DMS153 treated with DMSO at 0.1 percent for 48 hours (cell line): ENCODE results near the gene TMEM88.
A peak's percentile ranks its signal among the peaks of the same experiment; 100 is the strongest.

Experiments
- DNase-seq: peaks from one replicate; lab custom pipeline; 2025; ENCODE audit not compliant: unreplicated experiment; lab: John Stamatoyannopoulos, UW

Gene TMEM88

DNA sequence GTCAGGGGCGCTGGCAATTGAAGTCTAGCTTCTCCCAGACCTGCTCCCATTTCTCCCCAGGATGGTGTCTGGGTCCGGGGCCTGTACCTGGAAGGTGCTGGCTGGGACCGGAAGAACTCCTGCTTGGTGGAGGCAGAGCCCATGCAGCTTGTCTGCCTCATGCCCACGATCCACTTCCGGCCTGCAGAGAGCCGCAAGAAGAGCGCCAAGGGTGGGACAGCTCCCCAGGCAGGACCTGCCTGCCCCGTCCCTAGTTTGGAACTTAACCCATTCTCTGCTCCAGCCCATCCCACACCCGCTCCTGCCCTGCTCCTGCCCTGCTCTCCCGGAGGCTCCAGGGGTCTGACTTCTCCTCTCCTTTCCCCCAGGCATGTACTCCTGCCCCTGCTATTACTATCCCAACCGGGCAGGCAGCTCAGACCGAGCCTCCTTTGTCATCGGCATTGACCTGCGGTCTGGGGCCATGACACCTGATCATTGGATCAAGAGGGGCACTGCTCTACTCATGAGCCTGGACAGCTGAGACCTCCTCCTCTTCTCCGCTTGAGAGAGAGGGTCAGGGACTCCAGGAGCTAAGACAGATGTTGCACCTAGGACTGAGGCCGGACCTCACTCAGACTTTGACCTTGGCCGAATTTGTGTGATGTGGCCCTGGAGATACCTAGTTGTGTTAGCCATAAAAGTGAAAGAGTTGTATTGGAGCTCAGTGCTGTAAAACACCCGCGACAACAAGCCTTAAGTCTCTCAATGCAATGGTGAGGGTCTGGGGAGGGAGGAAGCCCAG lies 21.7 kb upstream of the TMEM88 start:
- no peak for DNase-seq

DNA sequence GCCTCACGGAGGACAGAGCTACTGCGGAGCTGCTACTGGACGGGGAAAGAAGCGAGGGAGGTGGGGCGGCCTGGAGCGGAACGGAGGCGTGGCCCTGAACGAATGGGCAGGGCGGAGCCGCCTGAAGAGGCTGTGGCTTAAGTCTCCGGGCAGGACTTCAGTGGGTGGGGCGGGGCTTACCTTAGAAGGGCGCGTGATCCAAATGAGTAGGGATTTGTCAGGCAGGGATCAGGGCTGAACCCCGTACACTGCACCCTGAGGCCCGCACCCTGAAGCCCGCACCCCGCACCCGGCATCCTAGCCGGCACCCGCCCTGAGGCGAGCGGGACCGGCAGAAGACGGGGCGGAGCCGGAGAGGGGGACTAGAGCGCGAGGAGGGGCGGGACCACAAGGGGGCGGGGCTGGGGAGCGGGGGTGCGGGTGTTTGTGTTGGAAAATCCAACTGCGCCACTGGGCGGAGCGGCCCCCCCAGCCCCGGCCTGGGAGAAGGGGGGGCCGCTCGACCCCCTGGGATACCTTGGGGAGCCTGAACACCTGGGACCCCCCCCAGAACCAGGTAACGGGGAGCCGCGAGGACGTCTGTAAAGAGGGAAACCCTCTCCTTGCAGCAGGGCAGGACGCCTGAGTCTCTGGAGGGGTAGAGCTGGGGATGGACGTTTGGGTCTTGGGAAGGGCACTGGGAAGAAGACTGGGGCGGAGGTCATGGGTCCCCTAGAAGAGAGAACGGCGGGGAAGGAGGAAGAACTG lies 20.9 kb upstream of the TMEM88 start, which contains the start of gene KDM6B:
KDM6B (plus strand) TSS at position 423 of the 747 bp plus-strand sequence. CDS start 11,338 bp downstream, outside the sequence.
- peak; percentile 27 for DNase-seq

DNA sequence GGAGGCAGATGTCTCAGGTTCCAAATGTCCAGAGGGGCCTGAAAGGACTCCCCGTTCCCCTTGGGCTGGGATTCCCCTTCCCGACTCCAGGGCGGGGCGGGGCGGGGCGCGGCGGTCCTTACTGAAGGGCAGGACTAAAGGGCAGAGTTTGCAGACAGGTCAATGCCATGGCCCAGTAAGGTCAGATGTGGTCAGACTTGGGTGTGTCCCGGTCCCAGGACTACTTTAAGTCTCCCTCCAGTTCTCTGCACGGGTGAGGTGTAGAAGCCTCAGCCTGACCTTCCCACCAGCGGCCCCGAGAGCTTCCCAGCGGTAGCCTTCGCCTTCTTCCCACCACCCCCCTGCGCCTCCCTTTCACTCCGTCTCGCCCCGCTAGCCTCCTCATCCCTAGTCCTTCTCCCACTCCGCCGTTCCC lies 20.3 kb upstream of the TMEM88 start:
- DNase-seq = no peak

DNA sequence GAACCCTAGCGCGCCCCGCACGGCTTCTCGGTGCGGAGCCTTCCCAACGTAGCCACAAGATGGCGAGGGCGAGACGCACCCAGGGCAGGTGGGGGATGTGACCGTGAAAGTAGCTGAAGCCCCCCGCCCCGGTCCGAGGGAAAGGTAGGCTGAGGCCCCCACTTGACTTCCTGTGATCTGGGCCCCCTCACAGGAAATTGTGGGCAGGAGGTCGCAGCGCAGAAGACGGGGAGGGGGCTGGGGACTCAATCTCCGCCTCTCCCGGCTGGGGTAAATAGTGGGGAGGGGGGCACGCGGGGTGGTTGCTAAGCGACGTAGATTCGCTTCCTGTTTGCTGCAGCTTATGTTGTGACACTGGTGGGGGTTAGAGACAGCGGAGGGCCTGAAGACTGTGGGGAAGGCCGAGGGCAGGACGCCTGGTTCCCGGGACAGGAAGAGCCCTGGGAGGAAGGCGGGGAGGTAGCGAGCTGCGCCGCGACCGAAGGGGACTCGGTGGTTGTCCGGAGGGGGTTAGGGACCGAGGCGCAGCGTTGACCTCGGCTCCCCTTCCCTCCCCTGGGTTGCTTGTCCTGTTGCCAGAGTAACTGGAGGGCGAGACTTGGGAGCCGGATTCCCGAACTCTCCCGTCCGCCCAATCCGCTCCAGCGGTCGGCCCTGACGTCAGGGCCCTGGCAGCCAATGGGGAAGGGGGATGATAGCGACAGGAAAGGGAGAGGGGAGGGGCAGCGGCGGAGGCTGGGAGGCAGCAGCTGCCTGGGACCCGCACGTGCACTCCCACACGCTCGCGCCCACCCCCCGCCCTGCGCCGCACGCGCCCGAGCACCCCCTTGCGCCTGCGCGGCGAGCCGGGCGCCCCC lies 19.7 kb upstream of the TMEM88 start:
- peak; percentile 70 for DNase-seq

DNA sequence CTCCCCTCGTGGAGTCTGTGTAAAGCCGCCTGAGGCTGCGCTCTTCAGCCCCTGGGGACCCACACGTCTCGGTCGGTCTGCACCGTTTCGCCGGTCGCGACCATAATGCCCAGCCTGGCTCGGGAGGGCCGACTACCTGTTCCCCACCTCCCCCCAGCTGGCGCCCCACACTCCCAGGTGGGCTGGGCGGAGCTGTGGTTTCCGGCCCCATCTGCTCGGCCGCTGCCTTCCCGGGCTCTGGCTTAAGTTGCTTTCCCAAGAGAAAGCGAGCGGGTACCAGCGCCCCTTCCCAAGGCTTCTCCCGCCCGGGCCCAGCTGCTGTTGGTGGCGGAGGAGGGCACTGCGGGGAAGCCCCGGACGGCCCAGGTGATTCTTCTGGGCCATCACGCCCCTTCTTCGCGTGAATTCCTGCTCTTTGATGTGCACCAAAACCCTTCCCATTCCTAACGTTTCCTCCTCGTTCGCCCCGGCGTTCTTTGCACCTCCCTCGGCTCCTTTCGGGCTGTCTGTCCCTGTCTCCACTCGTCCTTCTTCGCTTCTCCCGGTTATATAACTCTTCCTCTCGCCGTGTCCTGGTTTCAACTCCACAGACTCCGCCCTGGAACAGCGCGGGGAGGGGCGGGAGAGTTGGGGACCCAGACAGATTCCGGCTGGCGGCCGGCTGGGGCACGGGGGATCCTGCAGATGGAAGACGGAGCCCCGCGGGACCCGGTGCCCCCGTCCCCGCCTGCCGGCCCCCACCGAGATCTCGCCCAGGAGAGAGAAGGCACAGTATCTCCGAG lies 18.9 kb upstream of the TMEM88 start:
- no peak for DNase-seq

DNA sequence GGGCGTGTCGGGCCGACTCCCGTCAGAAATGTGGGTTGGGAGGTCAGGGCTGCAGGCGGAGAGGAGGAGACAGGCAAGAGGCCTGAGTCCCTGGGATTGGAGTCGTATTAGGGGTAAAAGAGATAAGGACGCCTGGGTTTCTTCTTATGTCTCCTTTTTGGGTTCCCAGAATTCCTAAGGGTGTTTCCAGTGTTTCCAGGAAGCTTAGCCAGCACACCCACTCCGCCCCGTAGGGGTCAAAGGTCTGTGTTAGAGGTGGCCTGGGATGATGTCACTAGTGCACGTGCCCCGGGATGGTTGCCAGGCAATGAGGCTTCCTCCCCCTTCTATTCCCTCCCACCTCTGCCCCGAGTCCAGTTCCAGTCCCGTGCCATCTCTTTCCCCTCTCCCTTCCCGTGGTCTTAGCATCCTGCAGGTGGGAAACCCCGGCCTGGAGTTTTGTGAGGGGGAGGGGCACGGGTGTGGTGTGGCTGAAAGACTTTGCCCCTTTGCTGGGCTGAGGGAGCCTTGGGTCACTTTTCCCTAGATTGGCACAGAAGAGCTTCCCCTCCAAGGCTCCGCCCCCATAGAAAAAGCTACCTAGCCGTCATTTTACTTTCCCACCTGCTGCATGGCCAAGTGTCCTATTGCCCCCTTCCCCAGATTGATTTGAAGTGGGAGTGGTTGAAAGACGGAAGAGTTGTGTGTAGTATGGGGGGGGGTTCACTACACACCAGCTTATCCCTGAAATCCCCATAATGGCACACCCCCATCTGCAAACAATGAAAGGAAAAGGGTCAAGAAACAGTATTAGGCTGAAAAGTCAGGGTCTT lies 18.1 kb upstream of the TMEM88 start:
- peak; percentile 77 for DNase-seq

DNA sequence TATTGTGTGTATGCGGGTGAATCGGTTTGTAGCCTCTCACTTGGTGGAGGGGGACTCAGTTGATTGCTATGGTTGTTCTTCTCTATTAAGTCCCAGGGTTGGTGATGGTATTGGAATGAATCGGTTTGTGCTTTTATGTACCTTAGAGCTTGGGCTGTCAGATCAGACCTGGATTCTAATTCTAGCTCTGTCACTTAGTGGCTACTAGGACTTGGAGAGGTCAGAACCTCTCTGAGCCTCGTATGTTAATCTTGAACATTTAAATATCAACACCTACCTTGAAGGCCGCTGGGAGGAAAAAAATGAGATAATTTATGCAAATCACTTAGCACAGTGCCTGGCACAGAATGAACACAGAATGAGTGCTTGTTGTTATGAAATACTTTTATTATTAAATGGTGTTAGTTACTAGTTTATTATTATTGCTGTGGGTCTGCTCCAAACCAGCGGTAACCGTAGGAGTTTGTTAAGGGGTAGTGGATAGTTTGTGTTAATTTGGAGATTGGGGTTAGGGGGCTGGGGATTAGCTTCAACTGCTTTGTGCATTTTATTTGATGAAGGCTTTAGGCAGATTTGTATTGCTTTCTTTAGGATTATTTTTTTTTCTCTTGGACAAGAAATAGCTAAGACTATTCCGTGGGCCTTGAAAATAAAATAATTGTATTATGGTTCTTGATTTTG lies 17.3 kb upstream of the TMEM88 start:
- DNase-seq = no peak

DNA sequence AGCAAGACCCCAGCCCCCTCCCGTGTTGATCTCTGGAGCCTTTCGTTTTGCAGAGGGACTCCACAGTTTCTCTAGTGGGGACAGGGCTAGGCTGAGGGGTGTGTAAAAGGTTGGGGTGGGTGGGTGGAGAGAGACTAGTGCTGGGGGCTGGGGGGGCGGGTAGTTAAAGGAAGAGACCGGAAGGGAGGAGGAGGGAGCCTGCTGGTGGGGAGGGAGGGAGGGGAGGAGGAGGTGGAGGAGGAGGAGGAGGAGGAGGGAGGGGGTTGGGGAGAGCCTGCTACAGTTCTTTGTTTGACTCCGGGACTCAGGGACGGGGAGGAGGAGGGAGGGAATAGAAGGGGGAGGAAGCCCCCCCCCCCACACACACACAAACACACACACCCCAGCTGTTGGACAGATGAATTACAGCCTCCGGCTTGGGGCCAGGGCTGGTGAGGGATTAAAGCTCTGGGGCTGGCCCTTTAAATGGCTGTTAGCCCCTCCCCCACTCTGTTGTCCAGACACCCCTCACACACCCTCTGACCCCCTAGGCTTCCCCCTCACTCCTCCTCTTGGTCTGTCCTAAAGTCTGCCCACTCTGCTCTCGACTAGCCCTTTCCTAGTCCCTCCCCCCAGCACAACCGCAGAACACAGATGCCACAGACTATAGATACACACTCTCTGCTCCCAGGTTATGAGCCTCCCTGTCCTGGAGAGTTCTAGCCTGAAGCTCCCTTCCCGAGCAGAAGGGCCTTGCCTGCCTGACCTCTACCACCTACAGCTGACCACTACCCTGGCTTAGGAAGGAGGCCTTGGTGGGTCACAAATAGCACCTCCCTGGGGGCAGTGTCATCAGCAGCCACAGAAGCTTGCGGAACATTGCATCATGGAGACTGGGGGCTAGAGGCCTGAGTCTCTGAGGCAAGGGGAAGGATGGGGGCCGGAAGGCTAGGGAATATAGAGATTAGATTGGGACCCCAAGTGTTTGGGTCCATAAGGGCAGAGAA lies 16.5 kb upstream of the TMEM88 start:
- no peak for DNase-seq

DNA sequence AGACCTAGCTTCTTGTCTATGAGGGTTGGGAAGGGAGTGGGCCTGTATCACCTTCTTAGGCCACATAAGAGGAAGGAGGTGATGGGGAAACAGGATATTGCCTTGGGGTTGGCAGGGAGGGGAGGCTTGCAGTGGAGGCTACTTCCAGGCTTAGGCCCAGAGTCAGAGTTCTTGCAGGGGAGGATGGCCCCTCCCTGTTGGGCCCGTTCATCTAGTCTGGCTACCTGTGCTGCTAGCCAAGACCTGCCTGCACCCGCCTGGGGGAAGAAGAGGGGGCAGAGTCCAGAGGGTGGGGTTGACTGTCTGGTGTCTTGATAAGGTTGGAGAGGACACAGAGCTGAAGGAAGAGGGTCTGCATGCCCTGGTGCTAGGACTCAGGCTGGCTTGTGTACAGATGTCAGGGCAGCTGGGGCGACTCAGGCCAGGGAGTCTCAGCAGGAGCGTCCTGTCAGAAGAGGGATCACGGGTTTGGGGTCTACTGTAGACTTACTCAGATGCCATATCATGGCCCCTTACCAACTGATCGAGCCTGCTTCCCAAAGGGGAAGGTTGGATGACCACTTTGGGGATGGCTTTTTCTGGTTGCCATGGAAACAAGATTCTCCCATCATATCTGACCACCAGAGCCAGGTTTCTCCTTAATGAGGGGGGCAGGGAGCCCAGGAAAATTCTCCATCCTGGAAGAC lies 15.5 kb upstream of the TMEM88 start:
- DNase-seq = no peak

DNA sequence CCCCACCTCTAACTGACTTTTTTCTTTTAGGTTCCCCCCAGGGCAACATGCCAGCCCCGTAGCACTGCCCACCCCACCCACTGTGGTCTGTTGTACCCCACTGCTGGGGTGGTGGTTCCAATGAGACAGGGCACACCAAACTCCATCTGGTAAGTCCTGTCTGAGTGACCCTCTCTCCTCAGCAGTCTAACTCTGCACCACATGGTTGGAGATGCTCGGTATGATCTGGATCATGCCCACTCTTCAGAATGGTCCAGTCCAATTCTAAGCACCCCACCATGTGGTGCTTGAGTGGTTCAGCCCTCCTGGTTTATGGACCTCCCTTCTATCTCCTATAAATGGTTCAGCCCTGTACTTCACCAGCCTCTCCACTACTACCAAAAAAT lies 15.0 kb upstream of the TMEM88 start:
- no peak for DNase-seq

DNA sequence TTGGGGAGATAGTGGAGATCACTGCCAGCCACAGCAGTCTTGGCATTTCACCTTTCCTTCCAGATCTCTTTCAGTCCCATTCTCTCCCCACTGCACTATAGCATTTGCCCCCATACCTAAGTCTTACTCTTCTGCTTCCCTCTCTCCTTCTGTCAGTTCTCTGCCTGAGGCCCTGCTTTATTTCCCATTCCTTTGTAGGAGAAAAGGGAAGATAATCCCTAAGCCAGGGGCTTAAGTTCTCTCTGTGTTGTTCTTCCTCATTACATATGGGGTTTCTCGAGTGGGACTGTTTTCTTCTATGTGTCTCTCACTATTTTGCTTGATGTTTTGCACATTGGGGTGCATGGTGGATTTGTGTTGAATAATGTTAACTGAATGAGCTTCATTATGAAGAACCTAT lies 14.4 kb upstream of the TMEM88 start:
- DNase-seq = no peak

DNA sequence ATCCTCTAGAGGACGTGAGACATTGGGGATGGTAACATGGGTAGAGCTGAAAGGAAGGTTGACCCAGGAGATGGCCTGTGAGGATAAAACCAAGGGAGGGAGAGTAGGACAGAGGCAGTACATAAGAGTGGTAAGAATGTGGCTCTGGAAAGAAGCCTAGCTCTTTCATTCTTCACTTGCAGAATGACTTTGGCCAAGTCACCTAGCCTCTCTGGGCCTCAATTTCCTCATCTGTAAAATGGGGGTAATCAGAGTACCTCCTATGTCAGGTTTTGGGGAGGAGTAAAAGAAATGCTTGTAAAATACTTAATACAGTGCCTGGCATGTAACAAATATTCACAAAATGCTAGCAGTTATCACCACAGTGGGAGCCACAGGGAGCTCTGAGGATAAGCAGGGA lies 14.0 kb upstream of the TMEM88 start:
- no peak for DNase-seq

DNA sequence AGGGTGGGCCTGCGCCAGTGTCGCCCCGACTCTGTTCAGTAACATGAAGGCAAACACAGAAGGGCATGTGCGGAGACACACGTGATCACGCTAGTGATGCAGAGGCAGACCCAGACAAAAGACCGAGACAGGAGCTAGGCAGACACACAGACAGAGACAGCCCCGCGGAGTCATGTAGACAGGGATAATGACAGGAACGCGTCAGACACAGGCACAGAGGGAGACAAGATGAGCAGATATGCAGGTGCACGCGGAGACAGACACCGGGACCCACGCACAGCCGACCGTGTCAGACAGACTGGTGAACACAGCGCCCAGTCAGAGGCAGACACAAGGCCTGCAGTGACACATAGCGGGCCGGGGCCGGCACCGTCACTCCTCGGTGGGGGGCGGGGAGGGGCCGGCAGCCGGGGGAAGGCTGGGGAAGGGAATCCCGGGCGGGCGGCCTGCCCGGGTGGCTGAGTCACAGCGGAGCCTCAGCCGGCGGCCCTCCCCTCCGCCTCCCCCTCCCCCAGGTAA lies 13.4 kb upstream of the TMEM88 start:
- no peak for DNase-seq

DNA sequence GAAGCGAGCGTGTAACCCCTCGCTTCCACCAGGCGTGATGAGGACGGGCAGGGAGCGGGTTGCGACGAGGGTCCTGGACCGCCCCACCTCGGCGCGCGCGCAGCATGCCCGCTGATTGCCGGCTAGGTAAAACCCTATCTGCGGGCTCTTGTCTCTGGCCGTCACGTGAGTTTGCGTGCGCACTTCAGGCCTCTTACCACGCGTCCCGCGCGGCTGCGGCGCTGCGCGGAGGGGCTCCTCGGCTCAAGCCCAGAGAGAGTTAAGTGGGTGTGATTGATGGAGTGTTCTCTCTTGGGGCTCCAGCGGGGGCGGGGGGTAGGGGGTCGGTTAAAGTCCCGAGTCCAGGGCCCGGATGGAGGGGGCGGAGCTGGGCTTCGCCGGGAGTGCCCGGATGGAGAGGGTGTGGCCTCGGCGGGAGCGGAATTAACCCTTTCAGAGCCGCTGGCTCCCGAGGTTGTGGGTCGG lies 12.9 kb upstream of the TMEM88 start:
- peak; percentile 25 for DNase-seq

DNA sequence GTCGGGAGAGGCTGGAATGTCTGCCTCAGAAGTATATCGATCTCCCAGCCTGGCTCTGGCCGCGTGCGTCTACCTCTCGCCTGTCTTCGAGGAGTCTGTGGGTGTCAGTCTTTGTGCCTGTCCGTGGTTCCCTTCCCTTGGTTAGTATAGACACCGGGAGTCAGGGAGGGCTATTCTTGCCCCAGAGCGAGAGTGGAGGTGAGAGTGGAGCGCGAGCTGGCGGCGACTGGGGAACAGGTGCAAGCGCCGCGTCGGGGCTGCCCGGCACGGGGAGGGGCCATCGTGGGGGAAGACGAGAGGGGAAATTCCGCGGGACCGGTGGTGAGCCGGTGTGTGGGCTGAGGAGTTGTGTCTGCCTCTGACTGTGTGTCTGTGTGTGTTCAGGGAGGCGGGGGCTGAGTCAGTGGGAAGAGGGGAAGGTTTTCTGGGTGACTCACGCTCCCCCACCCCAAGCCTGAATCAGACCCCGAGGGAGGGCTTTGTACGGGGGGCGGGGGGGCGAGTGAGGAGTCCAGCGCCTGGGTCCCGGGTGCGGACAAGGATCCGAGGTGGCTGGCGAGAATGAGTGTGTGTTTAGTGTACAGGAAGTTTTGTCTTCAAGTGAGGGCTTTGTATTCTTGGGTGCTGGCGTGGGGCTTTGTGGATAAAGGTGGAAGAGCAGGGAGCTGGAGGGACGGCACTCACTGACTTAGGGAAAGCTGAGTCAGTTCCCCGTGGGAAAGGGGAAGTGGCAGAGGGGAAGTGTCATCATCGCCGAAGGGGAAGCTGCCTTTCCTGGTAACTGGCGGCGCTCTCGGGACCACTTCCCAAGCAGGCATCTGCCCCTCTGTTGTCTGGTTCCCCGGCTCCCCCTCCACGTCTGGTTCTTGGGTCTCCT lies 12.2 kb upstream of the TMEM88 start:
- no peak for DNase-seq

DNA sequence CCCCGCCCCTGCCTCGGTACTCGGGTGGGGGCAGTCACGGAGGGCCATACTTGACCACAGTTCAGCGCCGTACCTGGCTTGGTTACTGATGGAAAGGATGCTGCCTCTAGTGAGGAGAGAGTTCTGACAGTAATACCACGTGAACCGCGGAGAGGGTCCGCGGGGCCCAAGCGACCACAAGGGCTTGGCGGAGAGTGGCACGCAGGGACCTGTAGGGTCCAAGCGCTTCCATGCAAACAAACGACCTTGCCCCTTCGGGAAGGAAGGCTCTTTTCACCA lies 11.7 kb upstream of the TMEM88 start:
- no peak for DNase-seq
